DMS79 (cell line): ENCODE results near the gene SRGAP1.
"Not testable (repeated sequence)": the region's sequence is repeated elsewhere in the genome, so short reads cannot be mapped to it uniquely, and the experiment has no call there.

Experiments
- DNase-seq: peaks from one replicate; lab custom pipeline; 2025; lab: John Stamatoyannopoulos, UW

SRGAP1 gene

DNA sequence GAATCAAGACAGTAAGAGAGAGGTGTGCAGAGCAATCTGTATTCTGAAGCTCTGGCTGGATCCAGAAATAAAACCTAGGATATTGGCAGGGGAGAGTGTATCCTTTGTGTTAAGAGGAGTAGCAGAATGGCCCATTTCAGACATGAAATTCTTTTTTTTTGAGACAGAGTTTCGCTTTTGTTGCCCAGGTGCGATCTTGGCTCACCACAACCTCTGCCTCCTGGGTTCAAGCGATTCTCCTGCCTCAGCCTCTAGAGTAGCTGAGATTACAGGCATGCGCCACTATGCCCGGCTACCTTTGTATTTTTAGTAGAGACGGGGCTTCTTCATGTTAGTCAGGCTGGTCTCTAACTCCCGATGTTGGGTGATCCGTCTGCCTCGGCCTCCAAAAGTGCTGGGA, 6.1 kb upstream of the SRGAP1 start:
- DNase-seq = no peak

- no peak for DNase-seq
Observed at GRCh38 chr12:63841011-63841410, 3.5 kb upstream of the SRGAP1 start.

DNA sequence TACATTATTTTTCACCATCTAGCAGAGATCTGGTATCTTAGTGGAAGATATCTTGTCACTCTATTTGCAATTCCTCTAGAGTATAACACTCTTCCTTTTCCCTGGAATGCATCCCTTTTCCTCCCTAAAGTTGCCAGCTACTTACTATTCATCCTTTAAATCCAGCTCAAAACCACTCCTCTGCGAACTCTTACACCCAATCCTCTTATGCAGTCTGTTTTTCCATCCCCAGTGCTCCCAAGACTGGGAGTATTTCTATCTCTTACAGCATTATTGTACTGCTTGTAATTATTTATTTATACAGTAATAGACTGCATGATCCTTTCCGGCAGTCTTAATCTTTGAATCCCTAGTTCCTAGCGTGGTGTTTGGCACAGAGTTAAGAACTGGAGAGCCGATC, 2.9 kb upstream of the SRGAP1 start:
- DNase-seq = no peak

GRCh38 chr12:63842750-63843149, 1.8 kb upstream of the SRGAP1 start:
- DNase-seq = not testable (repeated sequence)

GRCh38 chr12:63843254-63843720, 1.2 kb upstream of the SRGAP1 start:
- no peak for DNase-seq

DNA sequence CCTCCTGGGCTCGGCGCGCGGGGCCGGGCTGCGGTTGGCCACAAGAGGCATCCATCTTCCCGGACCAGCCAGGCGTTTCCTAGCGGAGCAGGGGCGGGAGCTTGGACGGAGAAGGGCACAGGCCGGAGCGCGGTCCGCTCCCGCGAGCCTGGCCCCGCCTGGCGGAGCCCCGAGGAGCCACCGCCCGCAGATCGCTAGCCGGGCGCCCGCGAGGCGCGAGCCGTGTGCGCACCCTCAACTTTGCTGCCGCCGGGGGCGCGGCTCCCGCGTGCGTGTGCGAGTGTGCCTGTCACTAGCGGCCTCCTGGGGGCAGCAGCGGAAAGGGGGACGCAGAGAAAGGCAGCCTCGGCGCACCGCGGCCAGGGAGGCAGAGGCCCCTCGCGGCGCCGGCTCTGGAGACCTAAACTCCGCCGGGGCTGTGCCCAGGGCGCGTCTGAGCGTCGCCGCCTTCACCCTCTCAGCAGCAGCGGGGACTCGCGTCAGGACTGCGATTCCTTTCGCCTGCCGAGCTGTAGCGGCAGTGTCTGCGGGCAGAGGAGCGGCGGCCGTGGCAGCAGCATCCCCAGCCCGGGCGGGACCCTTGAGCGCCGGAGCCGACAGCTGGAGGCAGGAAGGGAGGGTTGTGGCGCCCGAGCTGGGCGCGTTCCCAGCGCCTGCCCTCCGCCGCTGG, 644 bp upstream of the SRGAP1 start:
- peak; percentile 49 for DNase-seq

- DNase-seq = no peak
Observed at GRCh38 chr12:63845726-63846125, 1.2 kb downstream of the SRGAP1 start.

DNA sequence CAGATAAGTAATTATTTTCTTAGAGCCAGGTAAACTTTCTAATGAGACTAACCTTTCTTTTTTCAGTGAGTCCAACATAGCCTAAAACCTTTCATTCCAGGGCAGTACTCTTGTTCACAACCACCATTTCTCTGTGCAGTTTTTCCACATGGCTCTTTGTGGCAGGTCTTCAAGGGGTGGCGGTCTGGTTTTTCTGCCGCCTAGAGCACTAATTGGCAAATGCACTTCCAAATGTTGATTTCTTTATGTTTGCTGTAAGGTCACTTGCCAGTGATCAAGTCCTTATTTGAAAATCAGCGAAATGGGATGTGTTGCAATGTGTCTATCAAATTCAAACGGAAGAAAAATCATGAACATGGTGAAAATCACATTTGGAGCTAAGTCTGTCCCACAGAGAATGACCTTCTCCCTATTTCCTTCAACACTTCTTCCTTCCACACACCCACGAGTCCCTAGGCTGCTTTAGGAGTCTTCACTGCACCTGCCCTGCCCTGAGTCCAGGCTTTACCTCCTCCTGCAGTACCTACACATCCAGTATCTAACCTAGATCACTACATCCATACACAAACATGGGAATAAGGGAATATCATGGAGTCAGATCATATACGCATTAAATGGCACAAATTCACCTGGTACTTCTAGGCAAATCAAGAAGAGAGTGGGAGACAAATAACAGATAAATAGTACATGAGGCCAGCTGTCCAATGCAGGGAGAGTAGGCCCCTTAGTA, 1.9 kb downstream of the SRGAP1 start:
- DNase-seq = no peak

GRCh38 chr12:63848450-63848849, 4.0 kb downstream of the SRGAP1 start:
- no peak for DNase-seq

DNA sequence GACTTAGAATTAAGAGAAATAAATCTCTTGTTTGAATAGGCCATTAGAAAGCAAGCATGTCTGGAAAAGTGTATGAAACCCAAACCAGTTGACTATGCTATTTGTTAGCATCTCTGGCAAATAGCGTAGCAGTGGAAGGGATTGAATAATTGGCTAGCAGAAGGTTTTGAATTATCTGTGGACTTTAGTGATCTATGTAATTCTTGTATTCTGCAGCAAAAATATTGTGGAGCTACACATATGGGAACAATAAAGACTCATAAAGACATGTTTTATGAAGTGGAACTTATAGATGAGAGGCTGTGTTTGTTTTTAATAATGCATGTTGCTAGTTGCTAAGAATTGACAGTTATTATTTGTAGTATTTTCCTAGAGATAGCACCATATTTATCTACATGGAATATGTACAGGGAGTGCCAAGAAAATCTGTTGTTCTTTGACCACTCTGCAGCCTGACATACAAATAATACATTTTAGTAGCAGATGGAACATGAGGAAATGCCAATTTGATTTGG, 4.7 kb downstream of the SRGAP1 start:
- no peak for DNase-seq

GRCh38 chr12:63849641-63850040, 5.1 kb downstream of the SRGAP1 start:
- DNase-seq = no peak

DNA sequence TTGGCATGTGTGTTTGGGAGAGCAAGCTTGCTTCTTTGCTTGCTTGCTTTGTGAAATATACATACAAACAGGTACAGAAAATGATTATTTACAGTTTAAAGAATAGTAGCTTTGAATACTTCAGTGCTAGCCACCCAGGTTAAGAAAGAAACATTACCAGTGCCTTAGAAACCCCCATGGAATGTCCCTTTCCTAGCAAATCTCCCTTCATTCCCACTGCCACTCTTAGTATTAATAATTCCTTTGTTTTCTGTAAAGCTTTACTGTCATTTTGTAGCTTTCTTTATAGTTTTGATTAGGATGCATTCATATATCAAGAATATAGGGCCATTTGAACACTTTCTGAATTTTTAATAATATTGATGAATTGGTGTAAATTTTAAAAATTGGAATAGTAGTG, 9.5 kb downstream of the SRGAP1 start:
- DNase-seq = no peak

GRCh38 chr12:63855299-63855698, 10.8 kb downstream of the SRGAP1 start:
- no peak for DNase-seq

GRCh38 chr12:63857771-63858670, 13.5 kb downstream of the SRGAP1 start:
- no peak for DNase-seq

- not testable (repeated sequence) for DNase-seq
Observed at GRCh38 chr12:63859880-63860279, 15.4 kb downstream of the SRGAP1 start.

- DNase-seq = no peak
Observed at GRCh38 chr12:63862187-63862968, 17.9 kb downstream of the SRGAP1 start.

DNA sequence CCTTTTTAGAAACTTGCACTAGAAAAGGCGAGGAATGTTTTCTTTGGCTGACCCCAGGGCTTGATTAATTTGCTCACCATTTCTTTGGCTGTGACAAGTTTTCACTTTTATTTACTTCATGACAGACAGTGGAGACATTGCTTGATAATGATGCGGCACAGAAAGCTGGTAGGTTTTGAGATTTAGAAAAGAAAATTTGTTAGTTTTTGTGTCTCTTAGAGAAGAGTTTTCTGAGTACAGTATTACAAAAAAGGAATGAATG, 18.4 kb downstream of the SRGAP1 start:
- DNase-seq = no peak

GRCh38 chr12:63863658-63864453, 19.4 kb downstream of the SRGAP1 start:
- no peak for DNase-seq

GRCh38 chr12:63864454-63864706, 19.9 kb downstream of the SRGAP1 start:
- no peak for DNase-seq

DNA sequence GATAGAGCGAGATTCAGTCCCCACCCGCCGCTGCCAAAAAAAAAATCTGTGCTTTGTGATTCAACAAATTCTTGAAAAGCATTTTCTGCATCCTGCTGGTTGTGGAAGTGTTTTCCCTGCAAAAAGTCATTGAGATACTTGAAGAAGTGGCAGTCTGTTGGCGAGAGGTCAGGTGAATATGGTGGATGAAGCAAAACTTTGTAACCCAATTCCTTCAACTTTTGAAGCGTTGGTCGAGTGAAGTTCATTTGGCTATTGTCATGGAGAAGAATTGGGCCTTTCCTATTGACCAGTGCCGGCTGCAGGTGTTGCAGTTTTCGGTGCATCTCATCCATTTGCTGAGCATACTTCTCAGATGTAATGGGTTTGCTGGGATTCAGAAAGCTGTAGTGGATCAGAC, 20.9 kb downstream of the SRGAP1 start:
- no peak for DNase-seq

DNA sequence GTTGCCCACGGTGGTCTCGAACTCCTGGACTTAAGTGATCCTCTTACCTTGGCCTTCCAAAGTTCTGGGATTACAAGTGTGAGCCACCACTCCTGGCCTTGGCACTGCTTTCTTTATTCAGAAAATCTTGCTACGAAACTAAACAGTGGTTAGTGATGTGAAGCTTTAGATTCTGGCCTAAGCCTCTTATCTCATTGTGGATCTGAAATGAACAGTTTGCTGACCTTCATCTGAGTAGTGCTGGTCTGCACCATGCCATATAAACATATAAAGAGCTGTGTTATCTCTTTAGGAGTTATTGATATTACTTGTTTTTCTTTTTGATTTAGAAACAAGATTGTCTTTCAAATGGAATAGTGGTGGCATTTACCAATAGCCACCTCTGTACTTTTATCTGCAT, 22.6 kb downstream of the SRGAP1 start:
- DNase-seq = no peak
